NCI-H2171 (cell line): ENCODE measurements around the gene FDX2.
A peak's percentile ranks its signal among the peaks of the same experiment; 100 is the strongest.

Source experiments
- DNase-seq: peaks from one replicate; lab custom pipeline; 2025; lab: John Stamatoyannopoulos, UW

FDX2 gene

GRCh38 chr19:10299545-10300458 lies 16.0 kb downstream of the FDX2 start:
- DNase-seq, result peak; percentile 52

- no peak for DNase-seq
Measured at GRCh38 chr19:10295847-10296591, 19.8 kb downstream of the FDX2 start.

- DNase-seq, result no peak
Measured at GRCh38 chr19:10295305-10295846, 20.4 kb downstream of the FDX2 start.

- no peak for DNase-seq
Measured at GRCh38 chr19:10294368-10294697, 21.5 kb downstream of the FDX2 start.

GRCh38 chr19:10293637-10294367 lies 22.0 kb downstream of the FDX2 start:
- DNase-seq, result no peak

- DNase-seq, result no peak
Measured at GRCh38 chr19:10292789-10293636, 22.8 kb downstream of the FDX2 start.

- DNase-seq, result no peak
Measured at GRCh38 chr19:10292206-10292788, 23.5 kb downstream of the FDX2 start.

GRCh38 chr19:10291554-10292205 lies 24.1 kb downstream of the FDX2 start:
- DNase-seq, result no peak

- peak; percentile 35 for DNase-seq
Measured at GRCh38 chr19:10290876-10291553, 24.8 kb downstream of the FDX2 start.

GRCh38 chr19:10290357-10290875 lies 25.4 kb downstream of the FDX2 start:
- peak; percentile 4 for DNase-seq

GRCh38 chr19:10289836-10290356 lies 25.9 kb downstream of the FDX2 start, which contains the start of gene ICAM5:
ICAM5 (plus strand) TSS chr19:10289952; CDS start chr19:10290044, 92 bp downstream.
- peak; percentile 52 for DNase-seq

- peak; percentile 76 for DNase-seq
Measured at GRCh38 chr19:10289167-10289835, 26.5 kb downstream of the FDX2 start.

- DNase-seq, result peak; percentile 4
Measured at GRCh38 chr19:10288662-10289166, 27.1 kb downstream of the FDX2 start.

GRCh38 chr19:10286803-10287737 lies 28.7 kb downstream of the FDX2 start, which contains the start of gene ICAM4:
ICAM4 (plus strand) TSS chr19:10286955; CDS start chr19:10287013, 58 bp downstream.
- peak; percentile 52 for DNase-seq

GRCh38 chr19:10285393-10285792 lies 30.4 kb downstream of the FDX2 start:
- DNase-seq, result no peak

- no peak for DNase-seq
Measured at GRCh38 chr19:10284960-10285278, 30.9 kb downstream of the FDX2 start.
